Liver (tissue), 9 donors: Measurements from ENCODE around the gene GARIN5A. TPM values are rescaled to one million over a fixed set of nuclear protein-coding genes. Genes with fewer than 3 reads are reported as not detected.

ENCODE experiments used
- DNase-seq: peaks from one replicate; pipeline ENCODE4 v3.0.0-alpha.2; 2017; ENCODE audit warnings: low spot score
- H3K27ac ChIP-seq, 2 donors: one replicate each; pipeline ENCODE4 v1.7.0; 2013; ENCODE audit warnings: inconsistent platforms in 2 of 2, low read length in 2 of 2, control low read depth in 1 of 2, low read depth in 1 of 2, mild to moderate bottlenecking in 1 of 2
- H3K27me3 ChIP-seq, 4 donors: one replicate each; pipeline versions ENCODE4 v1.6.1 to v1.7.0; 2013; ENCODE audit warnings: low read length in 3 of 4, inconsistent platforms in 1 of 4, mild to moderate bottlenecking in 1 of 4, moderate library complexity in 1 of 4; ENCODE audit not compliant: control insufficient read depth in 4 of 4, insufficient read depth in 4 of 4
- H3K36me3 ChIP-seq, 4 donors: one replicate each; pipeline versions ENCODE4 v1.6.1 to v1.7.0; 2013; ENCODE audit warnings: low read length in 3 of 4, mild to moderate bottlenecking in 3 of 4, low read depth in 1 of 4, moderate library complexity in 1 of 4; ENCODE audit not compliant: control insufficient read depth in 4 of 4, insufficient read depth in 3 of 4
- H3K4me1 ChIP-seq, 4 donors: one replicate each; pipeline versions ENCODE4 v1.6.1 to v1.7.0; 2013; ENCODE audit warnings: low read length in 3 of 4, mild to moderate bottlenecking in 3 of 4, moderate library complexity in 1 of 4; ENCODE audit not compliant: control insufficient read depth in 4 of 4, insufficient read depth in 4 of 4
- H3K4me3 ChIP-seq, 3 donors: one replicate each; pipeline versions ENCODE4 v1.6.1 to v1.7.0; 2013; ENCODE audit warnings: low read length in 3 of 3, control low read depth in 1 of 3, low read depth in 1 of 3, mild to moderate bottlenecking in 1 of 3
- H3K9ac ChIP-seq, 2 donors: one replicate each; pipeline ENCODE4 v1.7.0; 2013; ENCODE audit warnings: low read length in 2 of 2, mild to moderate bottlenecking in 2 of 2, moderate library complexity in 2 of 2, control low read depth in 1 of 2, low read depth in 1 of 2
- H3K9me3 ChIP-seq, 4 donors: one replicate each; pipeline versions ENCODE4 v1.6.1 to v1.7.0; 2013; ENCODE audit warnings: low read length in 3 of 4; ENCODE audit not compliant: control insufficient read depth in 4 of 4
- CTCF ChIP-seq: fragments of 150-350 bp; IDR thresholded peaks from 2 replicates; pipeline ENCODE4 v1.5.1; 2017; ENCODE audit warnings: improper control_type of control experiment, low read depth, low read length; ENCODE audit not compliant: missing input control
- EGR1 ChIP-seq, 2 donors: IDR thresholded peaks; 2 replicates each; pipeline ENCODE4 v1.6.1; 2016 to 2018; ENCODE audit warnings: antibody characterized with exemption in 2 of 2, low read depth in 2 of 2
- FOXA1 ChIP-seq: IDR thresholded peaks from 2 replicates; pipeline ENCODE4 v1.6.1; 2016; ENCODE audit warnings: antibody characterized with exemption
- HNF4A ChIP-seq, 2 donors: conservative IDR thresholded peaks; 2 replicates each; pipeline ENCODE4 v1.6.1; 2016; ENCODE audit warnings: antibody characterized with exemption in 2 of 2, mild to moderate bottlenecking in 2 of 2
- HNF4G ChIP-seq: IDR thresholded peaks from 2 replicates; pipeline ENCODE4 v1.6.1; 2016; ENCODE audit warnings: antibody characterized with exemption
- JUND ChIP-seq, 2 donors: IDR thresholded peaks; 2 replicates each; pipeline ENCODE4 v1.6.1; 2016; ENCODE audit warnings: antibody characterized with exemption in 2 of 2
- MAX ChIP-seq: IDR thresholded peaks from 2 replicates; pipeline ENCODE4 v1.6.1; 2016; ENCODE audit warnings: antibody characterized with exemption
- NR2F2 ChIP-seq: IDR thresholded peaks from 2 replicates; pipeline ENCODE4 v1.6.1; 2016; ENCODE audit warnings: antibody characterized with exemption
- RXRA ChIP-seq, 2 donors: IDR thresholded peaks; 2 replicates each; pipeline ENCODE4 v1.6.1; 2017 to 2018; ENCODE audit warnings: antibody characterized with exemption in 2 of 2, mild to moderate bottlenecking in 1 of 2
- SP1 ChIP-seq: IDR thresholded peaks from 2 replicates; pipeline ENCODE4 v1.6.1; 2018; ENCODE audit warnings: antibody characterized with exemption, mild to moderate bottlenecking
- TAF1 ChIP-seq: conservative IDR thresholded peaks from 2 replicates; pipeline ENCODE4 v1.6.1; 2016; ENCODE audit warnings: antibody characterized with exemption, mild to moderate bottlenecking
- ZBTB33 ChIP-seq: IDR thresholded peaks from 2 replicates; pipeline ENCODE4 v1.6.1; 2016; ENCODE audit warnings: antibody characterized with exemption
- WGBS: extraction: QIAGEN DNeasy Blood & Tissue Kit; methylation state at CpG from one replicate; pipeline ENCODE4 v1.1.7; 2013; 5-methylcytosine and 5-hydroxymethylcytosine counted together
- polyA plus RNA-seq, 2 donors: library from polyadenylated mRNA; stranded (reverse) in 1 of 2; unstranded in 1 of 2; fragments of 200-250 nt in 1 of 2; fragments of >200 nt in 1 of 2; fragmentation: Nextera tagmentation in 1 of 2; extraction: Ambion mirVana in 1 of 2; gene quantifications; one replicate each; pipeline versions ENCODE4 v1.2.1 to v1.2.3, GENCODE V29; 2013 to 2015
- total RNA-seq, 2 donors: library from RNA; depleted of rRNA; stranded (reverse); fragments of >200 nt; gene quantifications; one replicate each; pipeline ENCODE4 v1.2.3, GENCODE V29; 2014
- TF ChIP-seq, protein P1 (sequence below): IDR thresholded peaks from 2 replicates; pipeline ENCODE4 v1.6.1; 2016; ENCODE audit warnings: antibody characterized with exemption
- TF ChIP-seq, protein P2 (sequence below): IDR thresholded peaks from 2 replicates; pipeline ENCODE4 v1.6.1; 2016; ENCODE audit warnings: antibody characterized with exemption, mild to moderate bottlenecking
- donor health status: healthy.
- donor health status: healthy.
- donor health status: healthy.
- donor health status: healthy.
- donor health status: healthy.

The GARIN5A gene
- total and polyA plus RNA-seq, 4 donors, result 0.42 to 1.7 (median 1.1) TPM

- TF ChIP-seq, protein P1, sequence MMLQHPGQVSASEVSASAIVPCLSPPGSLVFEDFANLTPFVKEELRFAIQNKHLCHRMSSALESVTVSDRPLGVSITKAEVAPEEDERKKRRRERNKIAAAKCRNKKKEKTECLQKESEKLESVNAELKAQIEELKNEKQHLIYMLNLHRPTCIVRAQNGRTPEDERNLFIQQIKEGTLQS, result no peak
- TF ChIP-seq TAF1, result no peak
These were observed 51.1 kb downstream of the GARIN5A start (continued) for GRCh38 chr19:50425581-50425980.

DNA sequence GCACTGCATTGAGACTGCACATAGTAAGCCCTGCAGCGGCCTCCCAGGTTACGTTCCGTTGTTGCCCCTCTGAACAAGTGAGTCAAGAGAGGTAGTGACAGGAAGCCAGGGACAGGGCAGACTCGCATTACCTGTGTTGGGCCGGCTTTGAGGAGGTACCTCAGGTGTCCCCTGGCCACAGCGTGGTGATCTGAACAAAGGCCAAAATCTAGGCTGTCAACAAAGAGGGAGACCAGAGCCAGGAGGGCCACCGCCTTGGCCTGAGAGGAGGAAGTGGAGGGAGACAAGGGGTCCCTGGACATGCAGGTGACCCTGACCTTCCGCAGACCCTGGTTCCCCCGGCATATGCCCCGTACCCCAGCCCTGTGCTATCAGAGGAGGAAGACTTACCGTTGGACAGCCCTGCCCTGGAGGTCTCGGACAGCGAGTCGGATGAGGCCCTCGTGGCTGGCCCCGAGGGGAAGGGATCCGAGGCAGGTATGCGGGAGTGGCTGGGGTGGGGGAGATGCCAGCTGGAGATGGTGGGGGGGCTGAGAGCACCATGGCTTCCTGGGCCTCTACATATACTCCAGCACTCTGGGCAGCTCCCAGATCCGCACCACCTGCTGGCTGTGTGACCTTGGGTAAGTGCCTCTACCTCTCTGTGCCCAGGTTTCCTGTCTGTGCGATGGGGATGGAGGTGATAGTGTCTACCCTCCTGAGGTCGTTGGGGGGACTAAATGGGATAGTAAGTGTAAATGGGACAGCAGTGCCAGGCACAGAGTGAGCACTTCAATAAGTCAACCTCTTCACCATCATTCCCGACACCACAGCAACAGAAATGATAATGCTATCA lies 53.2 kb downstream of the GARIN5A start:
- H3K27me3 ChIP-seq, result no peaks in the 10 kb centered on the region
- H3K4me1 ChIP-seq, result no peaks in the 10 kb centered on the region
- TF ChIP-seq, protein P2, sequence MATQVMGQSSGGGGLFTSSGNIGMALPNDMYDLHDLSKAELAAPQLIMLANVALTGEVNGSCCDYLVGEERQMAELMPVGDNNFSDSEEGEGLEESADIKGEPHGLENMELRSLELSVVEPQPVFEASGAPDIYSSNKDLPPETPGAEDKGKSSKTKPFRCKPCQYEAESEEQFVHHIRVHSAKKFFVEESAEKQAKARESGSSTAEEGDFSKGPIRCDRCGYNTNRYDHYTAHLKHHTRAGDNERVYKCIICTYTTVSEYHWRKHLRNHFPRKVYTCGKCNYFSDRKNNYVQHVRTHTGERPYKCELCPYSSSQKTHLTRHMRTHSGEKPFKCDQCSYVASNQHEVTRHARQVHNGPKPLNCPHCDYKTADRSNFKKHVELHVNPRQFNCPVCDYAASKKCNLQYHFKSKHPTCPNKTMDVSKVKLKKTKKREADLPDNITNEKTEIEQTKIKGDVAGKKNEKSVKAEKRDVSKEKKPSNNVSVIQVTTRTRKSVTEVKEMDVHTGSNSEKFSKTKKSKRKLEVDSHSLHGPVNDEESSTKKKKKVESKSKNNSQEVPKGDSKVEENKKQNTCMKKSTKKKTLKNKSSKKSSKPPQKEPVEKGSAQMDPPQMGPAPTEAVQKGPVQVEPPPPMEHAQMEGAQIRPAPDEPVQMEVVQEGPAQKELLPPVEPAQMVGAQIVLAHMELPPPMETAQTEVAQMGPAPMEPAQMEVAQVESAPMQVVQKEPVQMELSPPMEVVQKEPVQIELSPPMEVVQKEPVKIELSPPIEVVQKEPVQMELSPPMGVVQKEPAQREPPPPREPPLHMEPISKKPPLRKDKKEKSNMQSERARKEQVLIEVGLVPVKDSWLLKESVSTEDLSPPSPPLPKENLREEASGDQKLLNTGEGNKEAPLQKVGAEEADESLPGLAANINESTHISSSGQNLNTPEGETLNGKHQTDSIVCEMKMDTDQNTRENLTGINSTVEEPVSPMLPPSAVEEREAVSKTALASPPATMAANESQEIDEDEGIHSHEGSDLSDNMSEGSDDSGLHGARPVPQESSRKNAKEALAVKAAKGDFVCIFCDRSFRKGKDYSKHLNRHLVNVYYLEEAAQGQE, result no peak
- TF ChIP-seq HNF4G (no peak), SP1 (no peak), HNF4A (conservative IDR thresholded peaks at IDR 0.05) (no peak), NR2F2 (no peak), EGR1 (IDR thresholded peaks at IDR 0.05; ENCODE audit: low read depth in 2 of 2) (no peak), FOXA1 (no peak), JUND (IDR thresholded peaks at IDR 0.05) (no peak), RXRA (IDR thresholded peaks at IDR 0.05) (no peak), CTCF (no peak), ZBTB33 (no peak), MAX (no peak)
- H3K27ac ChIP-seq, result no peak overlapping the region
- no peak overlapping the region for H3K4me3 ChIP-seq
- no peak overlapping the region for H3K9ac ChIP-seq
- H3K9me3 ChIP-seq, result no peaks in the 10 kb centered on the region
- DNase-seq, result no peak
- no peaks in the 10 kb centered on the region for H3K36me3 ChIP-seq
- WGBS, result 74% methylated on average over 22 of the region's 22 CpGs
